PC-3 (cell line): ENCODE results near the gene EMC8. TPM values are rescaled to one million over a fixed set of nuclear protein-coding genes. Genes with fewer than 3 reads are reported as not detected.

Experiments
- ATAC-seq: fragments of 200-7000 bp; cut with Tn5 transposase; 2 replicates; pipeline ENCODE4 v1.9.1; 2020; ENCODE audit warnings: mild to moderate bottlenecking, moderate library complexity
- BruUV-seq: library from RNA; stranded (reverse); fragments of 400-500 nt; replicated peaks from 2 replicates; lab custom pipeline; 2021; lab: Mats Ljungman, UMichigan
- CTCF ChIA-PET: fragments of 300-600 bp; sonication (Branson Sonifier 250); formaldehyde crosslinking; loops from one replicate; lab custom pipeline; 2022; ENCODE audit warnings: antibody characterized with exemption; lab: Charles Lee
- POLR2A ChIA-PET: fragments of 300-600 bp; sonication (Branson Sonifier 250); formaldehyde crosslinking; loops from one replicate; lab custom pipeline; 2022; ENCODE audit warnings: antibody characterized with exemption; ENCODE audit not compliant: unreplicated experiment; lab: Charles Lee
- DNase-seq: peaks from one replicate; pipeline ENCODE4 v3.0.0-alpha.2; 2015
- H2AFZ ChIP-seq: fragments of 300-600 bp; sonication (generic); 2 replicates; pipeline ENCODE4 v1.6.0; 2016; ENCODE audit warnings: antibody characterized with exemption, low read length
- H3F3A ChIP-seq: fragments of 300-600 bp; sonication (generic); one replicate; pipeline ENCODE4 v1.6.0; 2017; ENCODE audit warnings: antibody characterized with exemption, low read length, control low read depth, mild to moderate bottlenecking; ENCODE audit not compliant: unreplicated experiment
- H3K27ac ChIP-seq: fragments of 300-600 bp; sonication (generic); 2 replicates; pipeline ENCODE4 v1.5.1; 2016; ENCODE audit warnings: mild to moderate bottlenecking, low read length
- H3K27me3 ChIP-seq: fragments of 300-600 bp; sonication (generic); 2 replicates; pipeline ENCODE4 v1.6.1; 2016; ENCODE audit warnings: low read length, mixed read lengths
- H3K36me3 ChIP-seq: fragments of 300-600 bp; sonication (generic); 2 replicates; pipeline ENCODE4 v1.6.1; 2016; ENCODE audit warnings: low read depth, mixed run types, low read length, mixed read lengths
- H3K4me1 ChIP-seq: fragments of 300-600 bp; sonication (generic); 2 replicates; pipeline ENCODE4 v1.5.1; 2016; ENCODE audit warnings: low read length; ENCODE audit not compliant: insufficient read depth
- H3K4me2 ChIP-seq: fragments of 300-600 bp; sonication (generic); 2 replicates; pipeline ENCODE4 v1.6.0; 2016; ENCODE audit warnings: low read length
- H3K4me3 ChIP-seq: fragments of 300-600 bp; sonication (generic); 2 replicates; pipeline ENCODE4 v1.5.1; 2016; ENCODE audit warnings: mild to moderate bottlenecking, low read length, mixed read lengths
- H3K79me2 ChIP-seq: fragments of 300-600 bp; sonication (generic); 2 replicates; pipeline ENCODE4 v1.6.1; 2017; ENCODE audit warnings: low read length, mixed read lengths
- H3K9ac ChIP-seq: fragments of 300-600 bp; sonication (generic); 2 replicates; pipeline ENCODE4 v1.6.0; 2016; ENCODE audit warnings: mild to moderate bottlenecking, low read length
- H3K9me2 ChIP-seq: fragments of 300-600 bp; sonication (generic); replicated peaks from 2 replicates; pipeline ENCODE4 v1.6.1; 2016; ENCODE audit warnings: mixed run types, low read length, mixed read lengths
- H3K9me3 ChIP-seq: fragments of 300-600 bp; sonication (generic); 2 replicates; pipeline ENCODE4 v1.6.1; 2016; ENCODE audit warnings: low read length, mixed read lengths
- H4K20me1 ChIP-seq: fragments of 300-600 bp; sonication (generic); 2 replicates; pipeline ENCODE4 v1.6.1; 2016; ENCODE audit warnings: low read length, mixed read lengths
- EZH2 ChIP-seq: fragments of 300-600 bp; sonication (generic); IDR thresholded peaks from one replicate; pipeline ENCODE4 v1.6.1; 2017; ENCODE audit warnings: antibody characterized with exemption, mild to moderate bottlenecking, low read length; ENCODE audit not compliant: unreplicated experiment
- EZH2phosphoT487 ChIP-seq: fragments of 300-600 bp; sonication (generic); IDR thresholded peaks from 2 replicates; pipeline ENCODE4 v1.6.1; 2018; ENCODE audit warnings: mild to moderate bottlenecking, antibody characterized with exemption, low read length, borderline replicate concordance
- intact Hi-C: fragments of 100-400 bp; cut with micrococcal nuclease; formaldehyde crosslinking; loops from 2 replicates; pipeline ENCODE4 v1.9.0; 2023
- total RNA-seq: library from RNA; depleted of rRNA; stranded (reverse); fragments of >200 nt; gene quantifications from 2 replicates; pipeline ENCODE4 v1.2.3, GENCODE V29; 2014
- TF ChIP-seq, protein P1 (sequence below): fragments of 300-600 bp; sonication (generic); conservative IDR thresholded peaks from 2 replicates; pipeline ENCODE4 v1.5.1; 2017; ENCODE audit warnings: antibody characterized with exemption, low read depth, mild to moderate bottlenecking, low read length

The EMC8 gene
- total RNA-seq, 1 experiment from 2014 or later: 46.1 TPM

DNA sequence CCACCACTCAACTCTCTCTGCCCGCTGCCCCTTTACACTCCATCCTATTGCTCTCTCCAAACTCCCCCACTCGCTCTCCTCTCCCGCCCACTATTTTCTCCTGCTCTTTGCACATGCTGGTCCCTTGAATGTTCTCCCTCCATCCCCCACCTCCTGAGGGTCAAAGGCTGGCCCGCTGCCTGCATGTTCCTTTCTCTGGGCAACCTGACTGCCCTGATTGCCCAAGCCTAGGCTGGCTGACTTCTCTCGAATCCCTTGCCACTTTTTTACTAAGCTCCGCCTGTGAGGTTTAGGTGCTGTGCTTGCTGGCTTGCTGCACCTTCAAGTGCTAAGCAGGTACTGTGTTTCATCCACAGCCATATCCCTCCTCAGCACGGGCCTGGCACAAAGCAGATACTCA is 2.7 kb downstream of the EMC8 start:
- no peaks in the 10 kb centered on the region for H3K9me3 ChIP-seq
- no peaks in the 10 kb centered on the region for H3F3A ChIP-seq
- CTCF ChIA-PET: no interaction called here
- H3K4me1 ChIP-seq: peaks cover 16% of the 10 kb centered on the region
- H3K9me2 ChIP-seq: no peaks in the 10 kb centered on the region
- H3K36me3 ChIP-seq: peaks cover 12% of the 10 kb centered on the region; the same call in 1 of the 2 replicates
- DNase-seq: no peak
- H2AFZ ChIP-seq: no peak overlapping the region
- H3K27me3 ChIP-seq: no peaks in the 10 kb centered on the region
- H3K9ac ChIP-seq: no peak overlapping the region
- H3K4me3 ChIP-seq: no peak overlapping the region
- H3K79me2 ChIP-seq: peaks cover 100% of the 10 kb centered on the region
- no peak overlapping the region for H3K27ac ChIP-seq
- H3K4me2 ChIP-seq: no peak overlapping the region
- POLR2A ChIA-PET: no interaction called here
- H4K20me1 ChIP-seq: peaks cover 35% of the 10 kb centered on the region
- TF ChIP-seq EZH2phosphoT487 (no peak), EZH2 (no peak)
- TF ChIP-seq, protein P1, sequence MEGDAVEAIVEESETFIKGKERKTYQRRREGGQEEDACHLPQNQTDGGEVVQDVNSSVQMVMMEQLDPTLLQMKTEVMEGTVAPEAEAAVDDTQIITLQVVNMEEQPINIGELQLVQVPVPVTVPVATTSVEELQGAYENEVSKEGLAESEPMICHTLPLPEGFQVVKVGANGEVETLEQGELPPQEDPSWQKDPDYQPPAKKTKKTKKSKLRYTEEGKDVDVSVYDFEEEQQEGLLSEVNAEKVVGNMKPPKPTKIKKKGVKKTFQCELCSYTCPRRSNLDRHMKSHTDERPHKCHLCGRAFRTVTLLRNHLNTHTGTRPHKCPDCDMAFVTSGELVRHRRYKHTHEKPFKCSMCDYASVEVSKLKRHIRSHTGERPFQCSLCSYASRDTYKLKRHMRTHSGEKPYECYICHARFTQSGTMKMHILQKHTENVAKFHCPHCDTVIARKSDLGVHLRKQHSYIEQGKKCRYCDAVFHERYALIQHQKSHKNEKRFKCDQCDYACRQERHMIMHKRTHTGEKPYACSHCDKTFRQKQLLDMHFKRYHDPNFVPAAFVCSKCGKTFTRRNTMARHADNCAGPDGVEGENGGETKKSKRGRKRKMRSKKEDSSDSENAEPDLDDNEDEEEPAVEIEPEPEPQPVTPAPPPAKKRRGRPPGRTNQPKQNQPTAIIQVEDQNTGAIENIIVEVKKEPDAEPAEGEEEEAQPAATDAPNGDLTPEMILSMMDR: no peak
- intact Hi-C loops: no loop called here
- no TSS peak for BruUV-seq
- no peak for ATAC-seq

DNA sequence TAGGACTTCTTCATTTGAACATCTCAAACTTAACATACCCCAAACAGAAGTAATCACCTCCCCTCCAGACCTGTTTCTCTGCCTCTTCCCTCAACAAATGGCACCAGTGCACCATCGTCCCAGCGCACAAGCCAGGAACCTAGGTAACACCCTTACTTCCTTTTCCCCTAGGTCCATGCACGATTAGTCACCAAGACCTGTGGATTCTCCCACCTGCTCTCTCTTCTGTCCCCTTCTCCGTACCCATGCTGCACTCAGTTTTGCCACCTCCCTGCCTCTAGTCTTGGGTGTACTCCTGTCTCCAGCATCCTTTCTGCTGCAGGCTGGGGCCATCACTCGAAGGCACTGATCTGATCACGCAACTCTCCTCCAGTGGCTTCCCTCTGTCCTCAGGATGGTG is 3.2 kb downstream of the EMC8 start:
- H4K20me1 ChIP-seq: peaks cover 30% of the 10 kb centered on the region
- no peaks in the 10 kb centered on the region for H3K9me3 ChIP-seq
- no peaks in the 10 kb centered on the region for H3K27me3 ChIP-seq
- BruUV-seq: no TSS peak
- POLR2A ChIA-PET: no interaction called here
- TF ChIP-seq, protein P1: no peak
- no peak for TF ChIP-seq EZH2
- no peak for TF ChIP-seq EZH2phosphoT487
- H3K4me1 ChIP-seq: peaks cover 11% of the 10 kb centered on the region
- no peak overlapping the region for H3K4me2 ChIP-seq
- no peaks in the 10 kb centered on the region for H3K9me2 ChIP-seq
- peaks cover 8% of the 10 kb centered on the region; the same call in 1 of the 2 replicates for H3K36me3 ChIP-seq
- DNase-seq (no peak), ATAC-seq (no peak)
- peaks cover 99% of the 10 kb centered on the region for H3K79me2 ChIP-seq
- no peak overlapping the region for H3K9ac ChIP-seq
- intact Hi-C loops: no loop called here
- no peak overlapping the region for H3K4me3 ChIP-seq
- H3F3A ChIP-seq: no peaks in the 10 kb centered on the region
- H2AFZ ChIP-seq: no peak overlapping the region
- CTCF ChIA-PET: no interaction called here
- no peak overlapping the region for H3K27ac ChIP-seq

DNA sequence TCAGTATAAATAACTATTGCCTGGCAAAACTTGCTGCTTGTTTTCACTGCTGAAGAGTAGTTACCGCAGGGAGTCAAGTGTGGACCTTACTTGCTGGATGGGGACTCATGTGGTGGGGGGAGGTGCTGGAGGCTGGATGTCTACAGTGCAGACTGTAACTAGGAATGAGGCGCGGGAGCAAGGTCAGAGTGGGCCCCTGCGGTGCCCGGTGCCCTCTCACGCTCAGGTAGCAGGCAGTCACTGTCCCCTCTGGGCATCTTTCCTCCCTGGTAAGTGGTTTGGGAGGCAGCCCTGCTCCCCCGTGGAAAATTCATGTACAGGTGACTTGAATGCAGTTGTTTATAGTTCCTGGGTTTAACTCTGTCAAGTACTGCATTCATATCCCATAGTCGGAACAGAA is 4.6 kb downstream of the EMC8 start:
- CTCF ChIA-PET: no interaction called here
- H3K79me2 ChIP-seq: peaks cover 97% of the 10 kb centered on the region
- no peaks in the 10 kb centered on the region for H3K9me2 ChIP-seq
- H3K4me2 ChIP-seq: no peak overlapping the region
- H4K20me1 ChIP-seq: peaks cover 22% of the 10 kb centered on the region; the same call in 1 of the 2 replicates
- H3F3A ChIP-seq: no peaks in the 10 kb centered on the region
- TF ChIP-seq EZH2 (no peak), EZH2phosphoT487 (no peak)
- TF ChIP-seq, protein P1: no peak
- H3K9me3 ChIP-seq: no peaks in the 10 kb centered on the region
- peaks cover 6% of the 10 kb centered on the region; the same call in 1 of the 2 replicates for H3K36me3 ChIP-seq
- H3K27ac ChIP-seq: no peak overlapping the region
- H2AFZ ChIP-seq: no peak overlapping the region
- POLR2A ChIA-PET: no interaction called here
- no peak overlapping the region for H3K9ac ChIP-seq
- no TSS peak for BruUV-seq
- DNase-seq (no peak), ATAC-seq (no peak)
- H3K27me3 ChIP-seq: no peaks in the 10 kb centered on the region
- intact Hi-C loops: no loop called here
- peaks cover 6% of the 10 kb centered on the region; the same call in 1 of the 2 replicates for H3K4me1 ChIP-seq
- no peak overlapping the region for H3K4me3 ChIP-seq
